ENCODE measurements around the gene RANBP3L. TPM values are rescaled to one million over a fixed set of nuclear protein-coding genes. Genes with fewer than 3 reads are reported as not detected.

RANBP3L gene
- total and polyA plus RNA-seq, 9 of the 15 experiments (the other 6 are each of a cell fraction or from before 2014, with no cell fraction given) = 0.01 to 0.06 TPM; not detected in 7

GRCh38 chr5:36240779-36241630, 60.7 kb downstream of the RANBP3L start (continued):
- TF ChIP-seq MNT (conservative IDR thresholded peaks at IDR 0.05) (peak; percentile 32 to 66; a peak in 3 of 4 replicates), TCF15 (CRISPR knock-in tag; IDR thresholded peaks at IDR 0.05) (0 out of 2 replicates have a peak, but pooled peaks have one; percentile 12), ZNF445 (CRISPR knock-in tag; IDR thresholded peaks at IDR 0.05; ENCODE audit: low read depth) (no peak), TSHZ1 (CRISPR knock-in tag; IDR thresholded peaks at IDR 0.05) (no peak), ZNF143 (CRISPR knock-in tag; IDR thresholded peaks at IDR 0.05) (peak; percentile 47; the same call in 1 of the 2 replicates), ZNF740 (CRISPR knock-in tag; IDR thresholded peaks at IDR 0.05) (no peak), ZNF740 (tag; IDR thresholded peaks at IDR 0.05) (no peak), NR1H2 (CRISPR knock-in tag; IDR thresholded peaks at IDR 0.05) (peak; percentile 80; the same call in 1 of the 2 replicates), THRB (CRISPR knock-in tag; conservative IDR thresholded peaks at IDR 0.05) (0 out of 2 replicates have a peak, but pooled peaks have one; percentile 22), ZBTB2 (IDR thresholded peaks at IDR 0.05) (0 out of 2 replicates have a peak, but pooled peaks have one; percentile 39), SMARCB1 (IDR thresholded peaks at IDR 0.05; ENCODE audit: insufficient read length, low read depth) (no peak), RBM39 (optimal IDR thresholded peaks at IDR 0.05; ENCODE audit: low read depth, low read length) (peak; percentile 24), BRD4 (IDR thresholded peaks at IDR 0.05) (peak; percentile 6; the same call in 1 of the 2 replicates), ZC3H11A (IDR thresholded peaks at IDR 0.05; ENCODE audit: low read depth, low read length) (no peak)

Measured in K562 (cell line).